GM12892 (cell line): ENCODE results near the gene DIS3L.

Experiments
- POLR2A ChIP-seq: IDR thresholded peaks from 2 replicates; pipeline ENCODE4 v1.6.1; 2011; ENCODE audit warnings: low read depth, low read length, control low read depth
- POLR2AphosphoS5 ChIP-seq: IDR thresholded peaks from 2 replicates; pipeline ENCODE4 v1.6.1; 2011; ENCODE audit warnings: low read depth, low read length, control low read depth
- TAF1 ChIP-seq: IDR thresholded peaks from 2 replicates; pipeline ENCODE4 v1.6.1; 2011; ENCODE audit warnings: low read depth, mild to moderate bottlenecking, control low read depth, low read length, borderline replicate concordance

- no peak for TF ChIP-seq POLR2A
- TF ChIP-seq POLR2AphosphoS5 = no peak
- TF ChIP-seq TAF1 = no peak
These were observed 36.7 kb upstream of the DIS3L start for GRCh38 chr15:66256692-66257091.
